WTC11 (cell line): ENCODE results near the gene DLL1. TPM values are rescaled to one million over a fixed set of nuclear protein-coding genes. Genes with fewer than 3 reads are reported as not detected.

Experiments
- ATAC-seq: fragments of 200-7000 bp; cut with Tn5 transposase; 2 replicates; pipeline ENCODE4 v1.10.0; 2021; ENCODE audit warnings: mild to moderate bottlenecking, moderate library complexity
- CTCF ChIA-PET: fragments of 300-600 bp; sonication (Branson Sonifier 250); formaldehyde crosslinking; loops from one replicate; lab custom pipeline; 2021; ENCODE audit warnings: antibody characterized with exemption; lab: Charles Lee
- POLR2A ChIA-PET: fragments of 350-600 bp; sonication (Branson Sonifier 250); formaldehyde crosslinking; loops from one replicate; lab custom pipeline; 2021; ENCODE audit warnings: antibody characterized with exemption; lab: Charles Lee
- DNase-seq: peaks from one replicate; pipeline ENCODE4 v3.0.0; 2021; ENCODE audit warnings: low spot score
- H3K27ac Mint-ChIP-seq: 2 replicates; pipeline ENCODE4 v1.8.0; 2021; ENCODE audit warnings: mixed read lengths
- H3K27me3 Mint-ChIP-seq: 2 replicates; pipeline ENCODE4 v1.8.0; 2021; ENCODE audit warnings: low read depth, mild to moderate bottlenecking, moderate library complexity, mixed read lengths
- H3K36me3 Mint-ChIP-seq: 2 replicates; pipeline ENCODE4 v1.8.0; 2021; ENCODE audit warnings: mixed read lengths
- H3K4me1 Mint-ChIP-seq: 2 replicates; pipeline ENCODE4 v1.8.0; 2022; ENCODE audit warnings: mixed read lengths
- H3K4me3 Mint-ChIP-seq: 2 replicates; pipeline ENCODE4 v1.8.0; 2021; ENCODE audit warnings: mild to moderate bottlenecking, moderate library complexity, mixed read lengths
- H3K9me3 Mint-ChIP-seq: 2 replicates; pipeline ENCODE4 v1.8.0; 2021; ENCODE audit warnings: mixed read lengths
- AFF4 ChIP-seq: sonication (generic); formaldehyde crosslinking; IDR thresholded peaks from 2 replicates; pipeline ENCODE4 v1.8.1; 2023; ENCODE audit warnings: mild to moderate bottlenecking, missing genetic modification reagents, borderline replicate concordance
- ATF1 ChIP-seq: sonication (generic); formaldehyde crosslinking; IDR thresholded peaks from 2 replicates; pipeline ENCODE4 v1.8.1; 2023; ENCODE audit warnings: mild to moderate bottlenecking, moderate library complexity, missing genetic modification reagents
- CDX4 ChIP-seq: fragments of 250-450 bp; sonication (Bioruptor Pico); IDR thresholded peaks from 2 replicates; pipeline ENCODE4 v1.9.0; 2021; ENCODE audit warnings: moderate library complexity, mild to moderate bottlenecking, inconsistent platforms, borderline replicate concordance
- E2F4 ChIP-seq: sonication (generic); formaldehyde crosslinking; IDR thresholded peaks from 2 replicates; pipeline ENCODE4 v1.8.1; 2022; ENCODE audit warnings: low read depth, mild to moderate bottlenecking, moderate library complexity, missing genetic modification reagents, borderline replicate concordance
- ELF4 ChIP-seq: sonication (generic); formaldehyde crosslinking; IDR thresholded peaks from 2 replicates; pipeline ENCODE4 v1.8.1; 2022; ENCODE audit warnings: low read depth, mild to moderate bottlenecking, moderate library complexity, missing genetic modification reagents
- GABPB1 ChIP-seq: sonication (generic); formaldehyde crosslinking; IDR thresholded peaks from 2 replicates; pipeline ENCODE4 v1.8.1; 2023; ENCODE audit warnings: mild to moderate bottlenecking, missing genetic modification reagents
- GRHL2 ChIP-seq: fragments of 250-450 bp; sonication (Bioruptor Pico); IDR thresholded peaks from 2 replicates; pipeline ENCODE4 v1.8.0; 2022; ENCODE audit warnings: mild to moderate bottlenecking, moderate library complexity; ENCODE audit not compliant: insufficient replicate concordance, severe bottlenecking
- KAT7 ChIP-seq: sonication (generic); formaldehyde crosslinking; IDR thresholded peaks from 2 replicates; pipeline ENCODE4 v1.8.1; 2023; ENCODE audit warnings: missing genetic modification reagents, mild to moderate bottlenecking, borderline replicate concordance
- MAX ChIP-seq: sonication (generic); formaldehyde crosslinking; IDR thresholded peaks from 2 replicates; pipeline ENCODE4 v1.8.0; 2022; ENCODE audit warnings: mild to moderate bottlenecking, missing genetic modification reagents
- NR2C2 ChIP-seq: sonication (generic); formaldehyde crosslinking; IDR thresholded peaks from 2 replicates; pipeline ENCODE4 v1.8.0; 2022; ENCODE audit warnings: mild to moderate bottlenecking, missing genetic modification reagents
- NR3C1 ChIP-seq: sonication (generic); formaldehyde crosslinking; conservative IDR thresholded peaks from 2 replicates; pipeline ENCODE4 v1.8.1; 2023; ENCODE audit warnings: low read depth, mild to moderate bottlenecking, missing genetic modification reagents
- SMAD3 ChIP-seq: sonication (generic); formaldehyde crosslinking; IDR thresholded peaks from 2 replicates; pipeline ENCODE4 v1.8.0; 2022; ENCODE audit warnings: missing genetic modification reagents, mild to moderate bottlenecking, borderline replicate concordance
- TCF7 ChIP-seq: sonication (generic); formaldehyde crosslinking; IDR thresholded peaks from 2 replicates; pipeline ENCODE4 v1.8.0; 2022; ENCODE audit warnings: mild to moderate bottlenecking, low read depth, missing genetic modification reagents, moderate library complexity
- TEAD4 ChIP-seq: sonication (generic); formaldehyde crosslinking; IDR thresholded peaks from 2 replicates; pipeline ENCODE4 v1.8.0; 2022; ENCODE audit warnings: mild to moderate bottlenecking, missing genetic modification reagents
- ZNF121 ChIP-seq: sonication (generic); formaldehyde crosslinking; IDR thresholded peaks from 2 replicates; pipeline ENCODE4 v1.8.0; 2023; ENCODE audit warnings: missing genetic modification reagents
- ZNF138 ChIP-seq: sonication (generic); formaldehyde crosslinking; conservative IDR thresholded peaks from 2 replicates; pipeline ENCODE4 v1.8.1; 2022; ENCODE audit warnings: mild to moderate bottlenecking, moderate library complexity, missing genetic modification reagents
- ZNF219 ChIP-seq: sonication (generic); formaldehyde crosslinking; IDR thresholded peaks from 2 replicates; pipeline ENCODE4 v1.8.0; 2023; ENCODE audit warnings: missing genetic modification reagents, mild to moderate bottlenecking, borderline replicate concordance
- ZNF416 ChIP-seq: fragments of 250-450 bp; sonication (Bioruptor Pico); IDR thresholded peaks from 2 replicates; pipeline ENCODE4 v1.9.0; 2021; ENCODE audit warnings: mild to moderate bottlenecking, inconsistent platforms
- total RNA-seq: library from RNA; stranded (reverse); gene quantifications from 3 replicates; pipeline ENCODE4 v1.2.3, GENCODE V29; 2021
- TF ChIP-seq, protein P1 (sequence below): sonication (generic); formaldehyde crosslinking; IDR thresholded peaks from 2 replicates; pipeline ENCODE4 v1.8.1; 2022; ENCODE audit warnings: low read depth, missing genetic modification reagents, borderline replicate concordance
- TF ChIP-seq, protein P2 (sequence below): fragments of 250-450 bp; sonication (Bioruptor Pico); IDR thresholded peaks from 2 replicates; pipeline ENCODE4 v1.8.0; 2021; ENCODE audit warnings: mild to moderate bottlenecking

Gene DLL1
- total RNA-seq, 1 experiment from 2014 or later, result 25.3 TPM

DNA sequence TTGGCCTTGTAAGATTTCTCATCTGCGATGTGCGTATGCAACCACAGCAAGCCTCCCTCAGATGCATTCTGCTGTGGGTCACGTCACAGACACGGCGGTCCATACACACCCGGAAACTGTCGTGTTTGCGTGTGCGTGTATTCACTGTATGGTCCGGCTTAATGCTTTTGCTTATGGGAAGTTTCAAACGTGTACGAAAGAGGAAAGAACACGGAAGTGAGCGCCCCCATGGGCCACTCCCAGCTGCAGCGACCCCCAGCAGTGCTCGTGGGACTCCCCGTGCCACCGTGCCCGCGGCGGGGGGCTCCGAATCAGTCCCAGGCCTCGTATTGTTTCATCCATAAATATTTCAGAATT, 10.2 kb downstream of the DLL1 start:
- ChIA-PET CTCF (interaction anchor here (1.7 kb wide), 1 partner anchor 10 kb away, joined by 6 read pairs; the partner anchor contains the start of gene DLL1), POLR2A (no interaction called here)
- H3K4me3 Mint-ChIP-seq, result peak overlapping the region; percentile 59
- H3K36me3 Mint-ChIP-seq, result peaks cover 12% of the 10 kb centered on the region
- ATAC-seq (no peak), DNase-seq (no peak)
- peaks cover 25% of the 10 kb centered on the region for H3K4me1 Mint-ChIP-seq
- no peak overlapping the region for H3K27ac Mint-ChIP-seq
- TF ChIP-seq ZNF416 (CRISPR knock-in tag) (no peak), NR2C2 (CRISPR knock-in tag) (no peak), ZNF219 (CRISPR knock-in tag) (no peak), ZNF121 (no peak), SMAD3 (CRISPR knock-in tag) (no peak), ATF1 (CRISPR knock-in tag) (no peak), AFF4 (no peak), ZNF138 (CRISPR knock-in tag) (no peak), ELF4 (CRISPR knock-in tag) (no peak), TCF7 (CRISPR knock-in tag) (no peak), TEAD4 (CRISPR knock-in tag) (no peak), KAT7 (CRISPR knock-in tag) (no peak), GRHL2 (no peak)
- TF ChIP-seq, protein P1, sequence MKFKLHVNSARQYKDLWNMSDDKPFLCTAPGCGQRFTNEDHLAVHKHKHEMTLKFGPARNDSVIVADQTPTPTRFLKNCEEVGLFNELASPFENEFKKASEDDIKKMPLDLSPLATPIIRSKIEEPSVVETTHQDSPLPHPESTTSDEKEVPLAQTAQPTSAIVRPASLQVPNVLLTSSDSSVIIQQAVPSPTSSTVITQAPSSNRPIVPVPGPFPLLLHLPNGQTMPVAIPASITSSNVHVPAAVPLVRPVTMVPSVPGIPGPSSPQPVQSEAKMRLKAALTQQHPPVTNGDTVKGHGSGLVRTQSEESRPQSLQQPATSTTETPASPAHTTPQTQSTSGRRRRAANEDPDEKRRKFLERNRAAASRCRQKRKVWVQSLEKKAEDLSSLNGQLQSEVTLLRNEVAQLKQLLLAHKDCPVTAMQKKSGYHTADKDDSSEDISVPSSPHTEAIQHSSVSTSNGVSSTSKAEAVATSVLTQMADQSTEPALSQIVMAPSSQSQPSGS (CRISPR knock-in tag), result no peak
- TF ChIP-seq, protein P2, sequence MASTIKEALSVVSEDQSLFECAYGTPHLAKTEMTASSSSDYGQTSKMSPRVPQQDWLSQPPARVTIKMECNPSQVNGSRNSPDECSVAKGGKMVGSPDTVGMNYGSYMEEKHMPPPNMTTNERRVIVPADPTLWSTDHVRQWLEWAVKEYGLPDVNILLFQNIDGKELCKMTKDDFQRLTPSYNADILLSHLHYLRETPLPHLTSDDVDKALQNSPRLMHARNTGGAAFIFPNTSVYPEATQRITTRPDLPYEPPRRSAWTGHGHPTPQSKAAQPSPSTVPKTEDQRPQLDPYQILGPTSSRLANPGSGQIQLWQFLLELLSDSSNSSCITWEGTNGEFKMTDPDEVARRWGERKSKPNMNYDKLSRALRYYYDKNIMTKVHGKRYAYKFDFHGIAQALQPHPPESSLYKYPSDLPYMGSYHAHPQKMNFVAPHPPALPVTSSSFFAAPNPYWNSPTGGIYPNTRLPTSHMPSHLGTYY (CRISPR knock-in tag), result no peak
- no peaks in the 10 kb centered on the region for H3K9me3 Mint-ChIP-seq
- peaks cover 69% of the 10 kb centered on the region for H3K27me3 Mint-ChIP-seq

DNA sequence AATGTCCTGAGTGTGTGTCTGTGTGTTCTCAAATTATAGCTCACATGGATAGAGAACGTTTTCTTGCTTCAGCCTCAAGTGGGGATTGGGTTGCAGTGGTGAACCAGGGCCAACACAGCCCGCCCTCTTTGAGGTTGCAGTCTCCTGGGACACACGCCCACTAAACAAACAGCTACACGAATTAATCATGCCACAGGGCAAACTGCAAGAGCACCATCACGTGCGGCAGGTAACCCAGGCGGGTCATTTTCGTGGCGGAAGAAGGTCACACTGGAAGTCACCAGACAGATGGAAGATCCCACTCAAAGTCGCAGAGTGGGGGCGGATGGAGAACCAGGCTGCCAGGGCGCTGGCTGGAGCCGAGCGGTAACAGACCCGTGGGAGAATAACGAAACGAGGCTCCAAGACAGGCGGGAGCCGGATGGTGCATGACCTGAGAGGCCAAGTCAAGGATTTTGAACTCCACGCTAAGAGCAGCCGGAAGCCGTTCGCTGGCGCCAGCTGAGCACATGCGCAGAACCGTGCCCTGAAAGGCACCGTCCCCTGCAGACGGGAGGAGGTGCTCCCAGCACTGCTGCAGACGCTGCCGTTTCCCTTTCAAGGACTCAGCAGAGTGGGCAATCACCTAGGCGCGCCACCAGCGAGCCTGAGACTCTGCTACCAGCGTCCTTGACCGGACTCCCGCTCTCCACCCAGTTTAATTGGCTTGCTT, 10.7 kb downstream of the DLL1 start:
- no peaks in the 10 kb centered on the region for H3K9me3 Mint-ChIP-seq
- DNase-seq, result peak; percentile 55
- ATAC-seq, result peak; percentile 70
- ChIA-PET POLR2A (interaction anchor here (1.0 kb wide), 1 partner anchor 19 kb away, joined by 3 read pairs; no protein-coding TSS in a partner anchor), CTCF (no interaction called here)
- H3K27me3 Mint-ChIP-seq, result peaks cover 64% of the 10 kb centered on the region
- no peak overlapping the region for H3K27ac Mint-ChIP-seq
- TF ChIP-seq NR3C1 (CRISPR knock-in tag), result no peak
- no peak for TF ChIP-seq ELF4 (CRISPR knock-in tag)
- 0 out of 2 replicates have a peak, but pooled peaks have one; percentile 28 for TF ChIP-seq MAX (CRISPR knock-in tag)
- TF ChIP-seq CDX4, result no peak
- no peak for TF ChIP-seq E2F4 (CRISPR knock-in tag)
- no peak for TF ChIP-seq GABPB1 (CRISPR knock-in tag)
- peaks cover 25% of the 10 kb centered on the region for H3K4me1 Mint-ChIP-seq
- peaks cover 8% of the 10 kb centered on the region for H3K36me3 Mint-ChIP-seq
- peak overlapping the region; percentile 59 for H3K4me3 Mint-ChIP-seq
